Lung (tissue), 12 donors: ENCODE data around the gene ANO1. TPM values are rescaled to one million over a fixed set of nuclear protein-coding genes. Genes with fewer than 3 reads are reported as not detected.

ENCODE experiments used
- ATAC-seq: fragments of 200-7000 bp; cut with Tn5 transposase; one replicate; pipeline ENCODE4 v1.9.1; 2020; ENCODE audit warnings: moderate number of reproducible peaks; ENCODE audit not compliant: insufficient read depth, low FRiP score
- DNase-seq, 3 donors: peaks; one replicate each; pipeline ENCODE4 v3.0.0-alpha.2; 2013 to 2017
- H3K27ac ChIP-seq, 2 donors: one replicate each; pipeline ENCODE4 v1.5.1; 2013; ENCODE audit warnings: mild to moderate bottlenecking in 2 of 2, moderate library complexity in 2 of 2, control low read depth in 1 of 2, inconsistent platforms in 1 of 2, low read depth in 1 of 2, low read length in 1 of 2
- H3K27me3 ChIP-seq, 3 donors: one replicate each; pipeline ENCODE4 v1.5.1; 2013; ENCODE audit warnings: low read length in 2 of 3; ENCODE audit not compliant: control insufficient read depth in 3 of 3, insufficient read depth in 3 of 3
- H3K36me3 ChIP-seq, 4 donors: one replicate each; pipeline ENCODE4 v1.5.1; 2013; ENCODE audit warnings: low read length in 4 of 4, mild to moderate bottlenecking in 1 of 4, moderate library complexity in 1 of 4; ENCODE audit not compliant: control insufficient read depth in 4 of 4, insufficient read depth in 4 of 4
- H3K4me1 ChIP-seq, 5 donors: one replicate each; pipeline ENCODE4 v1.5.1; 2013; ENCODE audit warnings: low read length in 5 of 5, mild to moderate bottlenecking in 2 of 5, moderate library complexity in 1 of 5; ENCODE audit not compliant: control insufficient read depth in 5 of 5, insufficient read depth in 5 of 5
- H3K4me3 ChIP-seq: one replicate; pipeline ENCODE4 v1.5.1; 2013; ENCODE audit warnings: mild to moderate bottlenecking, control low read depth, moderate library complexity
- H3K9ac ChIP-seq, 2 donors: one replicate each; pipeline ENCODE4 v1.5.1; 2013; ENCODE audit warnings: low read length in 2 of 2, control low read depth in 1 of 2; ENCODE audit not compliant: insufficient read depth in 1 of 2
- H3K9me3 ChIP-seq, 4 donors: one replicate each; pipeline ENCODE4 v1.5.1; 2013; ENCODE audit warnings: low read length in 3 of 4, mild to moderate bottlenecking in 1 of 4, moderate library complexity in 1 of 4; ENCODE audit not compliant: control insufficient read depth in 4 of 4, insufficient read depth in 3 of 4
- WGBS, 2 donors: extraction: QIAGEN DNeasy Blood & Tissue Kit; methylation state at CpG; one replicate each; pipeline ENCODE4 v1.1.7; 2013; 5-methylcytosine and 5-hydroxymethylcytosine counted together
- polyA plus RNA-seq, 2 donors: library from polyadenylated mRNA; stranded (reverse); fragments of 200-250 nt; gene quantifications; one replicate each; pipeline ENCODE4 v1.2.1, GENCODE V29; 2013
- total RNA-seq, 2 donors: library from RNA; depleted of rRNA in 1 of 2; stranded (reverse); fragments of >200 nt in 1 of 2; gene quantifications; one replicate each; pipeline ENCODE4 v1.2.1, GENCODE V29; 2014 to 2021
- TF ChIP-seq, protein P1 (sequence below): IDR thresholded peaks from 2 replicates; pipeline ENCODE4 v1.5.1; 2012; ENCODE audit warnings: mild to moderate bottlenecking; ENCODE audit errors: control extremely low read depth, extremely low read depth
- donor health status: control.
- donor health status: control.
- donor health status: Bipolar disorder and iron deficiency.
- donor health status: healthy.
- donor health status: DM: yes; HTN: yes; CAD: no.

Gene ANO1
- total and polyA plus RNA-seq, 4 donors, result 1.2 to 10.8 (median 5.5) TPM

DNA sequence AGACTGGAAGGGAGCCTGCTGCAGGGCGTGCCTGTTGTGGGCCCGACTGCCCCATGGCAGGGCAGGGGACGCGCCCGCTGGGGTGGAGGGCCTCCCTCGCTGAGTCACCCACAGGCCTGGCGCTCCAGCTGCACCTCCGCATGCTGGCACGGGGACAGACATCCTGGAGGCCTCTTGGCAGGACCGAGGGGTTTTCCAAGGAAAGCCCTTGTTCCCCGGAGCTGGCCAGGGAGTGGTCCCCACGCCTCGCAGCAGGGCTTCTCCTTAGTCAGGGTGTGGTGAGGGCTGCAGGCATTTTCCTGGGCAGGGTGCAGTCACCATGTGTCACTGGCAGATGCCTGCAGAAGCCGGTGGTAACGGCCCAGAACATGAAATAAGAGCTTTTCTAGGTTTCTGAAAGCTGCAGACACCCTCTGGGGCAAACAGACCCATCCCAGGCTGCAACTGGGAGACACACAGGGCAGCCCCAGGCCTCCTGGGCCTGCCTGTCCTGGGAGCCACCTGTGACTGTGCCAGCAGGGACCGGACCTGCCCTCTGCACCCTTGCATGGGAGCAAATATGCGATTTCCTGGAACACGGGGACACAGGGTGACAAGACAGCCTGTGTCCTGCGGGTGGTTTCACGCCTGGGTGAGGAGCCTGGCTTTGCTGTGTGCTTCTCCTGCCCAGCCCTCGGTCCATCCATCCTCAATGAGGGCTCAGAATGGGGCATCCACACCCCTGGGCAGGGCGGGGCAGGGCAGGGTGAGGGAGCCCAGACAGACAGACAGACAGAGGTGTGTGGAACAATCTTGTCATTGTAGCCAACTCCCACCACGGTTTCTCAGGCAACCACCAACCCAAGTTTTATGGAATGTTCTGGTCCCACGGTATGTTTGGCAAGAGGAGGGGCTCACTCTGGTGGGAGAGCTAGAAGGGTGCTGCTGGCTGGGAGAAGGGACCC, 81.8 kb downstream of the ANO1 start:
- Histone ChIP-seq H3K4me3 (no peak overlapping the region), H3K27ac (no peak overlapping the region), H3K36me3 (no peaks in the 10 kb centered on the region), H3K27me3 (no peaks in the 10 kb centered on the region), H3K4me1 (no peaks in the 10 kb centered on the region), H3K9me3 (peaks cover 0 to 5% (median 0%) of the 10 kb centered on the region in 4 donors), H3K9ac (no peak overlapping the region)
- DNase-seq (no peak), ATAC-seq (peak; percentile 53)
- TF ChIP-seq, protein P1, sequence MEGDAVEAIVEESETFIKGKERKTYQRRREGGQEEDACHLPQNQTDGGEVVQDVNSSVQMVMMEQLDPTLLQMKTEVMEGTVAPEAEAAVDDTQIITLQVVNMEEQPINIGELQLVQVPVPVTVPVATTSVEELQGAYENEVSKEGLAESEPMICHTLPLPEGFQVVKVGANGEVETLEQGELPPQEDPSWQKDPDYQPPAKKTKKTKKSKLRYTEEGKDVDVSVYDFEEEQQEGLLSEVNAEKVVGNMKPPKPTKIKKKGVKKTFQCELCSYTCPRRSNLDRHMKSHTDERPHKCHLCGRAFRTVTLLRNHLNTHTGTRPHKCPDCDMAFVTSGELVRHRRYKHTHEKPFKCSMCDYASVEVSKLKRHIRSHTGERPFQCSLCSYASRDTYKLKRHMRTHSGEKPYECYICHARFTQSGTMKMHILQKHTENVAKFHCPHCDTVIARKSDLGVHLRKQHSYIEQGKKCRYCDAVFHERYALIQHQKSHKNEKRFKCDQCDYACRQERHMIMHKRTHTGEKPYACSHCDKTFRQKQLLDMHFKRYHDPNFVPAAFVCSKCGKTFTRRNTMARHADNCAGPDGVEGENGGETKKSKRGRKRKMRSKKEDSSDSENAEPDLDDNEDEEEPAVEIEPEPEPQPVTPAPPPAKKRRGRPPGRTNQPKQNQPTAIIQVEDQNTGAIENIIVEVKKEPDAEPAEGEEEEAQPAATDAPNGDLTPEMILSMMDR, result no peak
- 64 to 81% methylated on average over 24 of the region's 24 CpGs for WGBS, 2 donors

DNA sequence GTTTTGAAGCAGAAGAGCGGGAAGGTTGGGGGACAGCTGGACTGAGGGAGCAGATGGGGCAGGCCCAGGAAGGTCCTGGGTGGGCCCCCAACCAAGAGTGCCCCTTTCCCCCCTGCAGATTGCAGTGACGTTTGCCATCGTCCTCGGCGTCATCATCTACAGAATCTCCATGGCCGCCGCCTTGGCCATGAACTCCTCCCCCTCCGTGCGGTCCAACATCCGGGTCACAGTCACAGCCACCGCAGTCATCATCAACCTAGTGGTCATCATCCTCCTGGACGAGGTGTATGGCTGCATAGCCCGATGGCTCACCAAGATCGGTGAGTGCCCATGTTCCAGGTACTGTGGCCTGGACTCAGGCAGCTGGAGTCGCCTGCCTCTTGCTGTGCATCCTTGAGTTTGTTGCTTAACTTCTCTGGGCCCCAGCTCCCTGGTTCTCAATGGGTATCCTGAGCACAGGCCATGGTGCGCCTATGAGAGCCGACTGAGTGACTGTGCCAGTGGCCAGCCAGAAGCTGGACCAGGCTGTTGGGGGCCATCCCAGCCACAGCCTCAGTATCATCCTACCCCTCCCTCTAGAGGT, 83.0 kb downstream of the ANO1 start:
- H3K4me3 ChIP-seq, result no peak overlapping the region
- no peak overlapping the region for H3K9ac ChIP-seq
- DNase-seq (no peak), ATAC-seq (no peak)
- no peak overlapping the region for H3K27ac ChIP-seq
- TF ChIP-seq, protein P1, result no peak
- H3K27me3 ChIP-seq, result no peaks in the 10 kb centered on the region
- H3K9me3 ChIP-seq, result peaks cover 0 to 5% (median 0%) of the 10 kb centered on the region in 4 donors
- 89 to 93% methylated on average over 17 of the region's 17 CpGs for WGBS, 2 donors
- H3K36me3 ChIP-seq, result no peaks in the 10 kb centered on the region
- H3K4me1 ChIP-seq, result no peaks in the 10 kb centered on the region

DNA sequence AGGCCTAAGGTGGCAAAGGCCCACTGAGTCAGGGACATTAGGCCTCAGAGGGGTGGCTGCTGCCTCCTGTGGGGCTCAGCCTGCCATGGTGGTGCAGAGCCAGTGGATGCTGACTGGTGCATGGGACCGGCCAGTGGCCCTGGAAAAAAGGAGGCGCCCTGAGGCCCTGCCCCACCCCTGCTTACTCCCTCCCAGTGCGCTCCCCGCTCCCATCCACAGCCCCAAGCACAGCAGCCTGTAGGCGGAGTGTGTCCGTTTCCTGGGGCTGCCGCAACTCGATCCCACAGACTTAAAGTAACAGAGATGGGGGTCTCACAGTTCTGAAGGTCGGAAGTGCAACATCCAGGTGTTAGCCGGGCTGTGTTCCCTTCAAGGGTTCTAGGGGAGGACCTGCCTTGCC, 86.6 kb downstream of the ANO1 start:
- Histone ChIP-seq H3K9me3 (no peaks in the 10 kb centered on the region), H3K36me3 (no peaks in the 10 kb centered on the region), H3K4me1 (no peaks in the 10 kb centered on the region), H3K27ac (no peak overlapping the region), H3K9ac (no peak overlapping the region), H3K4me3 (no peak overlapping the region), H3K27me3 (no peaks in the 10 kb centered on the region)
- DNase-seq (no peak), ATAC-seq (no peak)
- WGBS, 2 donors, result 83 to 88% methylated on average over 10 of the region's 10 CpGs
- TF ChIP-seq, protein P1, result no peak
